DMS114 treated with DMSO at 0.1 percent for 48 hours (cell line): ENCODE measurements around the gene ARMC8.

Experiments
- DNase-seq: peaks from one replicate; lab custom pipeline; 2025; ENCODE audit not compliant: unreplicated experiment; lab: John Stamatoyannopoulos, UW

ARMC8 gene

DNA sequence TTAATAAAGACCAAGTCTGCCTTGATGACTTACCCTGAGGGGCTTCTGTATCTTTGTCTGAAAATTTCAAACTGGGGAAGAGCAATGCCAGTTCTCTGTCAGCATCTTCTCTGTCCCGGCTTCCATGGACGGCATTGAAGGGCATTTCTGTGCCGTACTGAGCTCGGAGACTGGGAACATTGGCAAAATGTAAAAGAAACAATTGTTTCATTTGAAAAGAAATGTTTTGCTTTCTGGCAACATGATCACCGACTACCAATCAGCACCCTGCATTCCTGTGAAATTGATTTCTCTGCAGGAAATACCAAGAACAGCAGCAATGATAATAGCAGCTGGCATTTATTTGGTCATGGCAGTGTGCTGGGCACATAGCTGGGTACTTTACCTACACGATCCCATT lies 116.4 kb downstream of the ARMC8 start:
- DNase-seq: no peak

DNA sequence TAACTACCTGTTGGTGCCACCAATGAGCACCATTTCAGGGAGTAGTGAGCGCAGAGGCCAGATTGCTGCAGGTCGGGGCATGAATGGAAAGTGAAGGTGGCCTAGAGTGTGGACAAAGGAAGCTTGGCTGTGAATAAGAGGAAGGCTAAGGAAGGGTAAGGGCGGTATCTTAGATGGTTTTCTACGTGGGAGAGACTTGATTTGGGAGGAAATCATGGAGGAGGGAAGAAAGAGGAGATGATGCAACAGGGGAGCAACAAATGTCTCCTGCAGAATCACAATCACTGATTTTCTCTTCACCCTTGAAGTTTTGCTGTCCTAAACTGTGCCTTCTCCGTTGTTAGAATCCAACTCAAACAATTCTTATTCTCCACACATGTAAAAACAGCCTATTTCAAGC lies 120.8 kb downstream of the ARMC8 start:
- DNase-seq: no peak

DNA sequence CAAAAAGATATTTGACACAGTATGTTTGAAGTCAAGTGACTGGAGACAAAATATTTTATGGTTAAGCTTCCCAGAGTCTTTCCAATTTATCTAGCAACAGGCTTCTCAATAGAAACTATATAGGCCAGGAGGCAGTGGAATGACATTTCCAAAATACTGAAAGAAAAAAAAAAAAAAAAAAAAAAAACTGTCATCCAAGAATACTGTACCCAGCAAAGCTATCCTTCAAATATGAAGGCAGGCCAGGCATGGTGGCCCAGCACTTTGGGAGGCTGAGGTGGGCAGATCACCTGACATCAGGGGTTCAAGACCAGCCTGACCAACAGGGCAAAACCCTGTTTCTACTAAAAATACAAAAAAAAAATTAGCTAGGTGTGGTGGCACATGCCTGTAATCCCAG lies 121.7 kb downstream of the ARMC8 start:
- no peak for DNase-seq

DNA sequence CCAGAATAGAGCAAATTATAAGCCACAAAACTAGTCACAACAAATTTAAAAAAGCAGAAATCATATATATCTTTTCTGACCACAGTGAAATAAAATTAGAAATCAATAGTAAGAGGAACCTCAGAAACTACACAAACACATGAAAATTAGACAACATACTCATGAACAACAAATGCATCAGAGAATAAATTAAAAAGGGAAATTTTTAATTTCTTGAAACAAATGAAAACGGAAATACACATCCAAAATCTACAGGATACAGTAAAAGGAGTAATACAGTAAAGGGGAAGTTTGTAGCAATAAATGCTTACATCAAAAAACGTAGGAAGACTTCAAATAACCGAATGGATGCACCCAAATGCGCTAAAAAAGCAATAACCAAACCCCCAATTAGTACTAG lies 123.4 kb downstream of the ARMC8 start:
- DNase-seq: no peak

DNA sequence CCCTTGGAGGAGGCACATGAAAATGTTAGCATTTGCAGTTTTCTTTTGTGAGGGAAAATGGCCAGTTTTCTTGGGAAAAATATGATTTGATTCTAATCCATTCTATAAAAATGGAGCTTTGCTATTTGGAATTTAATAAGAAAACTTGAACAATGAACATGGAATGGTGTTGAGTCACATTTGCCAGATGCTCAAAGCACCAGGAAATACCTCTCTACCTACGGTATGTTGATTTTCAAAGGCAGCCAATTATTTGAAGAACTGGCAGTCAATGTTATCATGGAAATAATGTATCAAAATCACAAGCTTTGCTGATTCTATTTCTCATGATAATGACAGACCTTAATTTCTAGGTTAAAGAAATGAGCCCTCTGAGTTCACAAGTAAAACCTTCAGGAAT lies 127.7 kb downstream of the ARMC8 start:
- DNase-seq: no peak

DNA sequence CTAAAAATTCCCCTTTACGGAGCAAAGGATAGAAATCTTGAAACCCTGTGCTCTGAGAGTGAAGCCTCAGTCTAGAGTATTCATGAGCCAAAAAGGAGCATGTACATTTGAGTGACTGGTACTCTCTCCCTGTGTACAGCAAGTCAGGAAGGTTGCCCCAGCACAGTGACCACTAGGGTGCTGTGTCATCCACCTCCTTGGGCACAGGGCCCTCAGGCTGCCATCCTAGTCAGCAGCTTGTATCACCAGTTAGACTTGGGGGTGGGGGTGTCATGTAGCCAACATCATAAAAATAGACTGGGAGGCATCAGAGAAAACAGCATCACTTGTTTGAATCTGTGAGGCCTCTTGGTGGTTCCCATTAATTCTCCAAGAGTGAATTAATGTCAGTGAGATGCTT lies 130.6 kb downstream of the ARMC8 start:
- no peak for DNase-seq

DNA sequence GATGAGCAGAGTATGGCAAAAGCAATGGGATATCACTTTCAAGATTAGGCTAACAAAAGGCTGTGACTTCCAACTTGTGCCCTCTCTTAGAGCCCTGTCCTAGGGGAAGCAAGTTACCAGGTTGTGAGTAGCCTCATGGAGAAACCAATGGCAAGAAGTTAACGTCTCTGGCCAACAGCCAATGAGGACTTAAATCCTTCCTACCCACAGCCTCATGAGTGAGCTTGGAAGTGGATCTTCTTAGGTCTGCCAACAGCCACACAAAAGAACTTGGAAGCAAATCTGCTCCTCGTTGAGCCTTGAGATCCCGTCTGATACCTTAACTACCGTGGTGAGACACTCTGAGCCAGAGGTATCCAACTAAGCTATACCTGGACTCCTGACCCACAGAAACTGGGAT lies 136.9 kb downstream of the ARMC8 start:
- DNase-seq: no peak

DNA sequence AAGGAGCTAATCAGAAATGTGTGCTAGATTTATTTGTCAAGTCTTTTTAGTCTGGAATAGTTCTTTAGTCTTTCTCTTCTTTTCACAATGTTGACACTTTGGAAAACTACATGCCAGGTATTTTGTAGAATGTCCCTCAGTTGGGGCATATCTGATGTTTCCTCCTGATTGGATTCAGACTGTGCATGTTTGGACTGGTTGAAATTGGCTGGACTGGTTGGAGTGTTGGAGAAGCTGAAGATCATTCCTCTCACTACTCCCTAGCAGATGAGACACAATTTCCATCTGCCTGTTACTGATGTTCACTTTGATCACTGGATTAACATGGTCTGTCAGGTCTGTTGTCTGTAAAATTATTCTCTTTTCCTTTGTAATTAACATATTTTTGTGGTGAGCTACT lies 138.9 kb downstream of the ARMC8 start:
- DNase-seq: no peak

DNA sequence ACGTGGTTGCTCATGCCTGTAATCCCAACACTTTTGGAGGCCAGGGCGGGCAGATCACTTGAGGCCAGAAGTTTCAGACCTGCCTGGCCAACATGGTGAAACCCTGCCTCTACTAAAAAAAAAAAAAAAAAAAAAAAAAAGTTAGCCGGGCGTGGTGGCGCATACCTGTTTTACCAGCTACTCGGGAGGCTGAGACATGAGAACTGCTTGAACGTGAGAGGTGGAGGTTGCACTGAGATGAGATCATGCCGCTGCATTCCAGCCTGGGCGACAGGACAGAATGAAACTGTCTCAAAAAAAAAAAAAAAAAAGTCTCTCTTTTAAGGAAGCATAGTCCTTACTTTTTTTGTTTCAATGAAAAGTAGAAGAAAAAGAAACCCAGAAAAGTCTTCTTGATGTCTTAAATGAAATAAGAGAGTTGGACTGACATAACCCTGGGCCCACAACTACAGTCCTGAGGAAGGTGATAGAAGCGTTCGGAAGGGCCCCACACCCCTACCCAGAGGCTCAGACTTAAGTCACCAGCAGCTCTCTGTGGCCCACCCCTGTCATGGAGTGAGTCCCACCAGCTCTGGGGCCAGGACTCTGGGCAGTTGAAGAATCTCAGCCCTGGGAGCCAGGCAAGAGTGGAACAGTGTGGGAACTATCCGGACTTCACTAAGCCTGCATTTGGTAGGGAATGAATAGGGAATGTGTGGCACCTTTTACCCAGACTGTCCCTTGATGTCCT lies 139.9 kb downstream of the ARMC8 start:
- DNase-seq: no peak

DNA sequence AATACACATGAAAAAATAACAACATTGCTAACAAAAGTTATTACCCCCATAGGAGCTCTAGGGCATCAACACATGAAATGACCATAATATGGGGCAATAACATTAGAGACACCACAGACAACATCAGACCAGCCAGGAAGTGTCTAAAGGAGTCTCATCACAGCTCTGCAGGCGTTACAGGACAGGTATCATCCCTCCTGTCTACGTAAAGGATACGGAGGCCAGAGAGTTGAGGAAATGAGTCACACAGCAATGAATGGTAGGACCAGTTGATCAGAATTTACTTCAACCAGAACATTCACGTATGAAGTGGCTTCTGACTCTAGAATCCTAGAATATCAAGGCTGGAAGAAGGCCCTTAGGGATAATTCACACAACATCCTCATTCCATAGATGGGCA lies 140.7 kb downstream of the ARMC8 start:
- DNase-seq: no peak

DNA sequence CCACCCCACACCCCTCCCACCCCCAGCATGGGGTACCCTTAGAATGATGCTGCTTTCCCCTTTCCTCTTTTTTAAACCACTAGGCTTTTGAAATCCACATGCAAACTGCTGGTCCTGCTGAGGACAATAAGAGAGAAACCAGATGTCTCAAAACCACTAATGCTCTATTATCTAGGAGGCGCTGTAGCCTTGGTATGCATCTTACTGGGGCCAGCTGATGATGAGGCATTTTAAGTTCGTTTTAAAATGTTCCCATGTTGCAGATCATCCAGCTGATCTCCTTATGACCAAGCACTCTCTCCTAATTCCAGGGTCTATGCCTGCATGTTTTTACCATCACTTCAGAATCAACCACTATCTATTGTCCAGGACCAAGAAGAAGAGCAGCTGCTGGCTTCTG lies 141.2 kb downstream of the ARMC8 start:
- DNase-seq: no peak

DNA sequence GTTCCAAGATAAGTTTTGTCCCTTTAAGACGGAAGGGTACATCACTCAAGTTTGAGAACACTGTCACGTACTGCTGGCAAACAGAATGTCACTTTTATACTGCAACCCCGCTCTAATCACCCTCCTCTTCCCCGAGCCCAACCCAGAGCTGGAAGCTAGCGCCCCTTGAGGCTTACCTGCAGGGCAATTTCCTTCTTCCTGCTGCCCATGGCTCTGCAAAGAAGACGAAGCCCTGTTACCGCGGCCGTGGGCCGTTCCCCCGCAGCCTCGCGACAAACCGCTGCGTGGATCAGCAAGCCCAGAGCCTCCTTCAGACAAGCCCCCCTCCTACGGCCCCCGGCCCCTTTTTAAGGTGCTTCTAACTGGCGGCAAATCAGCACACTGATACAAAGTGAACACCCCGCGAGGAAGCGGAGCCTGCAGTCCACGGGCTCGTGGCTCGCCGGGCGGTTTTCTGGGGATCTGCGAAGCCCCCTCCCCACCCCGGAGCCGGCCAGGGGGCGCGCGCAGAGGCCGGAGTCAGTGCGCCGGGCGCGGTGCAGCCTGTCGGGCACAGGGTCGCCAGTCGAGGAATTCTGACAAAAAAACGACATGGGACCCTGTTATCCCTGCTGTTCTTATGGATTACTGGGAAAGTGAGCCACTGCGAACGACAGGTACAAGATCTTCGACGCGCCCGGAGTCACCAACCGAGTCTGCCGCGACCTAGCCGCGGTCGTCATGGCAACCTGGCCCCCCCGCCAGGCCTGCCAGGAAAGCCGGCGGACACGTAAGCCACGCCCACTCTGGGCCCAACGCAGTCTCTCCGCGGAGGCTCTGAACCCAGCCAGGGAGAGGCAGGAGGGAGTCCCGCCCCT lies 142.3 kb downstream of the ARMC8 start, which contains the start of gene NME9:
Gene NME9 (minus strand): TSS at position 725 of the 857 bp plus-strand sequence. CDS start 516 bp downstream, at position 209.
- DNase-seq: peak; percentile 82

DNA sequence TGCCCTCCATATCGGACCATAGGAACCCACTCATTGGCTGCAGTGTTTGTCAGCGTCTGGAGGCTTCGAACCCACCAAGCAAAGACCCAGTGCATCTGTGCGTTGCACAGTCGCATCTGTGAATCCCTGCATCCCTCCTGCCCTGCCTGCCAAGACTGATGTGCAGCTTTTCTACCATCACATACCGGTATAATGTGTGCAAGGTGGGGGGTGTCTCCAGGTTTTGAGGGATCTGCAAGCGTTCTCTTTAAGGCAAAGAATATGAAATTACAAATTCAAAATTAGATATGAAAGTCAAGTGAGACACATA lies 142.8 kb downstream of the ARMC8 start:
- DNase-seq: no peak

DNA sequence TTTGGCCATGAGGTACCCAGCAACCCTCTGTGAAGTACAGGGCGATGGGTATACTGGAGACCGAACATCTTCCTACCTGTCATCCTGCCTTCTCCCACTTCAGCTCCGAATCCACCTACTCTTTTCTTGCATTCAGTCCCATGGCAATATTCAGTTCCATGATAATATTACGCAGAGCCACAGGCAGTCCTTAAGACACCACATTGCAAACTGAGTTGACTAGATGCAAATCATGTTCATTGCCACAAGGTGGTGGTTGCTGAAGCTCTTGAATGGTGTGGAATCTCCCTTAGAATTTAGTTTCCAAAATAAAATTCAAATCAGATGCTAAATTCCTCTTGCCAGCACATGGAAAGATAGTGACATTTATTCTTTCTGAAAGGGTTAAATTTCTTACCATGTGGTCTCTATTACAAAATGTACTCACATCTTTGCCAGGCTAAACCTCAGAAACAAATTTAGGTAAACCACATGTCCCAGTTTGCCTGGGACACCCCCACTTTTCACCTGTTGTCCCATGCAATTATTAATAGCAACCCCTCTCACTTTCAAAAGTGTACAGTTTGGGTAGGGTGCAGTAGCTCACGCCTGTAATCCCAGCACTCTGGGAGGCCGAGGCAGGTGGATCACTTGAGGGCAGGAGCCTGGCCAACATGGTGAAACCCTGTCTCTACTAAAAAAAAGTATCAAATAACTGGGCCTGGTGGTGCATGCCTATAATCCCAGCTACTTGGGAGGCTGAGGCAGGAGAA lies 144.2 kb downstream of the ARMC8 start:
- peak; percentile 8 for DNase-seq

DNA sequence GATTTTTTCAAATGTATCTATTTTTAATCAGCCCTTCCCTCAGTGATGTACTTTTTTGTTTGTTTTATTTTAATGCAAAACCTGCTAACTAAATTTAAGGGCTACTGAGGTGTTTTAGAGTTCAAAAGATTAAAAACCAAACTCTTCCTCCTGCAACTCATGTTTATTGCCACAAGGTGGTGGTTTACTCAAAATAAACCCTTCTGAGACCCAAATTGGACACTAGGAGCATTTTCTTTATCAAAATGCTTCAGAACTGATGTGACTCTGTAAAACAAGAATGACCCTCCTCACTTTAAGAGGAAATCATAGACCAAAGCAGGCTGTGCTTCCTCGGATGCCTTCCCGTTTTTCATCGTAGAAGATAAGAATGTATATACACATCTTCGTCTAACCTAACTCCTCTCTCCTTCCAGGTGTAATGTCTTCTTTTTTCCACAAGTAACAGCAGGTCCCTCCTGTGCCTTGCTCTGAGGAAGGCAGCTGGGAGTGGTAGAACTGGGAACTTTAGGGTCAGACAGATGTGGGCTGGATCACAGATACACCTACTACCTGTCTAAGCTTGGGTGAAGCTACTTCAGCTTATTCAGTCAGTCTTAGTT lies 145.5 kb downstream of the ARMC8 start:
- peak; percentile 45 for DNase-seq

DNA sequence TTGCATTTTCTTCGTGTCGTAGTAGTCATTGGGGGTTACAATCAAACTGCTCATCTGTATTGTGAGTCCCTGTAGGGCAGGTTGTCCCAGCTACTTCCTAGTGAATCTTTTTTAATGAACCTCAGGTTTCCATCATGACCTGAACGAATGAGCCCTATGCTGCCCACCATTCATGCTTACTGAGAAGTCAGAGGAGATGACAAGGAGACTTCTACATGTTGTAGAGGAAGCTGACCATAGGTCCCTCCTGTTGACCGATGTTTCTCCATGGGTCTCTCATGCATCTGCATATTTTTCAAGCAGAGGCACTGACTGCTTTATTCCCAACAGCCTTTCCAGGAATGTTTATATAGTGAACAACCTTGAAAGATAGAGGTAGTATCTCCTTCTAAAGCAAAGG lies 147.5 kb downstream of the ARMC8 start:
- DNase-seq: no peak

DNA sequence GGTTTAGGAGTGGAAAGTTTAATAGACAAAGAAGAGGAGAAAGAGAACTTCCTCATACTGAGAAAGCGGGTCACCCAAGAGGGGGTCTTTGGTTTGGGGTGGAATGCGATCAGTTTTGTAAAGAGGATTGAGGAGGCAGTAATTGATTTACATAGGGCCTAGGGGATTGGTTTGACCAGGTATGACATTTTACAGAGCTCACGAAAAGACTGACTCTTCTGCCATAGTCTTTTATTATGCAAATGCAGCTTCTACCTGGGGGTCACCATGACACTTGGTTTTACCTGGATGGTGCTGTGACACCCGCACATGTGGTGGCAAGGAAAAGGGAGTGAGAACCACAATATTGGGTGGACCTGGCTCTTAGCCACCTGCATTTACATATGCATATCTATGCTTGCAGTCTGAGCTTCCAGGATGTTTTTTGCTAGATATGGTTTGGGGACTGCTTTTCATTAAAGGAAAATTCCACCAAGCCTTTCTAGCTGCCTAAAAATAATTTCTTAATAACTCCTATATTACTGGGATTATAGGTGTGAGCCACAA lies 149.4 kb downstream of the ARMC8 start:
- DNase-seq: no peak

DNA sequence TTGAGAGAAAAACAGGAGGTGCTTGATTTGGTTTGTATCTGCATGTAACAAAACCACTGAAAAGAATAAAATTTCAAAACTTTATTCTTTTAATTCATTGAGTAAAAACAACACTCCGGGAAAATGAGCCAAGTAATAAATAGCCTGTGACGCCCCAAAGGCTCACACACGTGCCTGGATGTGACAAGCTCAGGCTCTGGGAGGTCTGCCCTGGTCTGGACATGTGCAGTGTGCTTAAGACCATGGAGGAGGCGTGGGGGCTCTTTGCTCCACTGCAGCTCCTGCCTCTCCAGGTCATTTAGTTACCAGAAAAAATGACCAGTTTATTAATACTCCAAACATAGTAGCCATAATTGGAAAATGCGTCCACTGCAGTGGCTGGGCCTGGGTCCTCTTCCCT lies 151.1 kb downstream of the ARMC8 start:
- DNase-seq: no peak

DNA sequence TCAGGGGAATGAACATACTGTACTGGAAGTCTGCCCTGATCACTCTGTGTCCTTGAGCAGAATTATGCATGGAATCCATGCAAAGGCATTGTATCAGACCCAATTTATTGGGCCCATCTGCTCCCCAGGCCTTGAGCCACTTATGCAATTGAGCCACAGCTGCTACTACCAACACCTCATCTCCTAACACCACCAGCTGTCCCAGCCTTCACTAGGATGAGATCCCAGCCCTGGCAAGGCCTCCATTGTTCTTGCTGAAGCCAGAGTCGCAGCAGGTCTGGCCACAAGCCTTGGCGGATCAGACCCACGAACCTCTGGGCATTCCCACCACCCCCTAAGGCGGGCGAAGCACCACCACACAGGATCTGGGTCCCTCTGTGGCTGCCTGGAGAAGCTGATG lies 151.7 kb downstream of the ARMC8 start:
- DNase-seq: no peak

DNA sequence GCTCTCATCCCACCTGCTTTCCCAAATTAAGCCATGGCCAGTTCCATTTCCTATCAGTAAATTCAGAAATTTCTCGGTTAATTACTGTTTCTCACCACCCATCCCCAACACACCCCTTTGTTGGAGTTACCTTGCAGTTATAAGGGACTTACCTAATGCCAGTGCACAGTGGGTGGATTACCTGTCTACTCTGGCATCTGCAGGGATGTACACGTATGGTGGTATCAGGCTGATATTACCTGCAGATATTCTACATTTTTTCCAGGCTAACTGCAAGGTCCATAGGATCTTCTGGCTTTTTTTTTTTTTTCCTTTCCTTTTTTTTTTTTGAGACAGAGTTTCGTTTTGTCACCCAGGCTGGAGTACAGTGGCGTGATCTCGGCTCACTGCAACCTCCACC lies 153.4 kb downstream of the ARMC8 start:
- no peak for DNase-seq

DNA sequence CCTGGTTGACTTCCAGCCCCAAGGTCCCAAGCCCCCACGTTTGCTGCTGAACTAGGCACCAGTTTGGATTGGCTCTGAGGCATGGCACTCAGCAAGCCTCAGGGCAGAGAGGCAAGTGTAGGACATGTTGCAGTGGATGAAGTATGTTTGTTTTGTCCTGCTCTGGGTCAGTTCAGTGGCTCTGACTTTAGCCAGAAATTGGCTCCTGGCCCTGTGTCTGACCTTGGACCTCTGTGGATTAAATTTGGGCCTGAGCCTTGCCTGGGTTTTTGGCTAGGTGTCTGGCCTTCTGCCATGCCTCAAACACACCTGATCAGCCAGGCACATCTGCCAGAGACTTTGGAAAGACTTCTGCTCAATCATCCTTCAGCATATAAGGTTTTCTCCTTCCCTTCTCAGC lies 157.7 kb downstream of the ARMC8 start:
- DNase-seq: no peak
